H1 (cell line): ENCODE measurements around the gene REPIN1. TPM values are rescaled to one million over a fixed set of nuclear protein-coding genes. Genes with fewer than 3 reads are reported as not detected.

Source experiments
- CTCF ChIA-PET: fragments of 300-600 bp; sonication (Branson Sonifier 250); formaldehyde crosslinking; loops from one replicate; lab custom pipeline; 2021; ENCODE audit not compliant: partially characterized antibody; lab: Charles Lee
- POLR2A ChIA-PET: fragments of 300-600 bp; sonication (Branson Sonifier 250); formaldehyde crosslinking; loops from one replicate; lab custom pipeline; 2021; ENCODE audit warnings: inconsistent platforms; ENCODE audit not compliant: partially characterized antibody; lab: Charles Lee
- DNase-seq, 2 experiments: peaks; one replicate each; pipeline versions ENCODE4 v3.0.0 to v3.0.0-alpha.2; 2010 to 2022; ENCODE audit warnings: low spot score in 2 of 2, low read depth in 1 of 2, mixed read lengths in 1 of 2
- FAIRE-seq: peaks from 2 replicates; lab custom pipeline; 2011; peaks lifted over from hg19 to GRCh38; lab: Jason Lieb, UNC
- H2AFZ ChIP-seq: 2 replicates; pipeline ENCODE4 v1.8.1; 2012; ENCODE audit warnings: low read length, inconsistent platforms
- H2AK5ac ChIP-seq: 2 replicates; pipeline ENCODE4 v1.6.1; 2013; ENCODE audit warnings: low read depth, low read length
- H2BK120ac ChIP-seq: replicated peaks from 2 replicates; pipeline ENCODE3; 2013; ENCODE audit warnings: low read depth, low read length, inconsistent platforms
- H2BK12ac ChIP-seq: 2 replicates; pipeline ENCODE4 v1.6.1; 2013; ENCODE audit warnings: low read depth, low read length
- H2BK15ac ChIP-seq: 2 replicates; pipeline ENCODE4 v1.6.1; 2013; ENCODE audit warnings: low read length
- H2BK20ac ChIP-seq: 2 replicates; pipeline ENCODE4 v1.6.1; 2013; ENCODE audit warnings: low read length
- H2BK5ac ChIP-seq: 2 replicates; pipeline ENCODE4 v1.6.1; 2013; ENCODE audit warnings: low read depth, low read length
- H3K14ac ChIP-seq: 2 replicates; pipeline ENCODE4 v1.6.1; 2013; ENCODE audit warnings: inconsistent platforms; ENCODE audit not compliant: insufficient read length
- H3K18ac ChIP-seq: 2 replicates; pipeline ENCODE4 v1.6.1; 2013; ENCODE audit warnings: low read length; ENCODE audit errors: extremely low read depth
- H3K23ac ChIP-seq: 2 replicates; pipeline ENCODE4 v1.6.1; 2013; ENCODE audit warnings: inconsistent platforms; ENCODE audit not compliant: insufficient read length
- H3K23me2 ChIP-seq: 2 replicates; pipeline ENCODE4 v1.6.1; 2013; ENCODE audit warnings: low read depth, low read length
- H3K27ac ChIP-seq: 2 replicates; pipeline ENCODE4 v1.6.1; 2011; ENCODE audit warnings: low read depth, low read length, inconsistent platforms
- H3K27me3 ChIP-seq, 4 experiments: replicated peaks in 1 of 4; 1 replicate in 1 of 4; 2 replicates in 3 of 4; pipeline versions ENCODE4 v1.6.1 to v1.8.1; 2011 to 2013; ENCODE audit warnings: low read length in 3 of 4, mild to moderate bottlenecking in 3 of 4, inconsistent platforms in 2 of 4, mixed read lengths in 2 of 4, moderate library complexity in 1 of 4; ENCODE audit not compliant: control insufficient read depth in 3 of 4, insufficient read depth in 3 of 4; ENCODE audit errors: extremely low read depth in 1 of 4
- H3K36me3 ChIP-seq, 4 experiments: 2 replicates each; pipeline versions ENCODE4 v1.6.1 to v1.8.1; 2011 to 2013; ENCODE audit warnings: mild to moderate bottlenecking in 4 of 4, low read length in 3 of 4, moderate library complexity in 2 of 4, control low read depth in 1 of 4, inconsistent platforms in 1 of 4; ENCODE audit not compliant: insufficient read depth in 4 of 4, control insufficient read depth in 2 of 4
- H3K4ac ChIP-seq: replicated peaks from 2 replicates; pipeline ENCODE3; 2013; ENCODE audit warnings: low read length, low read depth, mixed read lengths, inconsistent platforms; ENCODE audit not compliant: insufficient read length
- H3K4me1 ChIP-seq, 4 experiments: replicated peaks in 1 of 4; 1 replicate in 1 of 4; 2 replicates in 3 of 4; pipeline versions ENCODE4 v1.6.1 to v1.8.1; 2011 to 2013; ENCODE audit warnings: low read length in 3 of 4, inconsistent platforms in 2 of 4, mixed read lengths in 1 of 4; ENCODE audit not compliant: insufficient read depth in 4 of 4, control insufficient read depth in 3 of 4
- H3K4me2 ChIP-seq, 2 experiments: 2 replicates each; pipeline versions ENCODE4 v1.6.1 to v1.8.1; 2011 to 2013; ENCODE audit warnings: low read depth in 2 of 2, low read length in 2 of 2, control low read depth in 1 of 2, inconsistent platforms in 1 of 2, mild to moderate bottlenecking in 1 of 2; ENCODE audit not compliant: insufficient read depth in 1 of 2
- H3K4me3 ChIP-seq, 4 experiments: fragments of 200-600, 300-600 bp in 1 of 4; sonication (generic), shearing (Covaris generic), sonication (Bioruptor Twin) in 1 of 4; 2 replicates each; pipeline versions ENCODE4 v1.5.1 to v1.8.1; 2011 to 2016; ENCODE audit warnings: low read length in 4 of 4, low read depth in 3 of 4, control low read depth in 2 of 4, inconsistent platforms in 2 of 4, mild to moderate bottlenecking in 2 of 4, mixed read lengths in 1 of 4, moderate library complexity in 1 of 4; ENCODE audit not compliant: insufficient read depth in 2 of 4; ENCODE audit errors: extremely low read depth in 1 of 4
- H3K56ac ChIP-seq: replicated peaks from 2 replicates; pipeline ENCODE3; 2013; ENCODE audit warnings: low read depth, mild to moderate bottlenecking, mixed read lengths, low read length, inconsistent platforms; ENCODE audit not compliant: insufficient read length
- H3K79me1 ChIP-seq: 2 replicates; pipeline ENCODE4 v1.6.1; 2013; ENCODE audit warnings: low read depth, low read length, control low read depth
- H3K79me2 ChIP-seq, 2 experiments: 2 replicates each; pipeline versions ENCODE4 v1.6.1 to v1.8.1; 2012 to 2013; ENCODE audit warnings: low read length in 2 of 2, mild to moderate bottlenecking in 2 of 2, inconsistent platforms in 1 of 2; ENCODE audit not compliant: insufficient read depth in 2 of 2, control insufficient read depth in 1 of 2
- H3K9ac ChIP-seq, 4 experiments: replicated peaks in 1 of 4; 1 replicate in 1 of 4; 2 replicates in 3 of 4; pipeline versions ENCODE4 v1.6.1 to v1.8.1; 2011 to 2013; ENCODE audit warnings: low read depth in 3 of 4, low read length in 3 of 4, control low read depth in 2 of 4, mild to moderate bottlenecking in 2 of 4, moderate library complexity in 2 of 4, inconsistent platforms in 1 of 4; ENCODE audit errors: extremely low read depth in 1 of 4
- H3K9me3 ChIP-seq, 2 experiments: 2 replicates each; pipeline versions ENCODE4 v1.6.1 to v1.8.1; 2012 to 2013; ENCODE audit warnings: mild to moderate bottlenecking in 2 of 2, moderate library complexity in 2 of 2, control low read depth in 1 of 2, inconsistent platforms in 1 of 2, low read depth in 1 of 2, low read length in 1 of 2, mixed read lengths in 1 of 2; ENCODE audit not compliant: insufficient read depth in 2 of 2
- H4K20me1 ChIP-seq, 2 experiments: replicated peaks in 1 of 2; 2 replicates each; pipeline versions ENCODE3 to v1.8.1; 2011 to 2013; ENCODE audit warnings: inconsistent platforms in 2 of 2, low read length in 2 of 2, mild to moderate bottlenecking in 1 of 2; ENCODE audit not compliant: insufficient read depth in 2 of 2, control insufficient read depth in 1 of 2
- H4K5ac ChIP-seq: 2 replicates; pipeline ENCODE4 v1.6.1; 2013; ENCODE audit warnings: low read length, low read depth, mixed read lengths, inconsistent platforms; ENCODE audit not compliant: insufficient read length
- H4K8ac ChIP-seq: 2 replicates; pipeline ENCODE4 v1.8.0; 2013; ENCODE audit warnings: mild to moderate bottlenecking, moderate library complexity, low read length, inconsistent platforms; ENCODE audit not compliant: insufficient read depth; ENCODE audit errors: extremely low read depth
- H4K91ac ChIP-seq: replicated peaks from 2 replicates; pipeline ENCODE3; 2013; ENCODE audit warnings: low read length, mixed read lengths, inconsistent platforms; ENCODE audit not compliant: insufficient read length
- EP300 ChIP-seq, 2 experiments: IDR thresholded peaks; 1 replicate in 1 of 2; 2 replicates in 1 of 2; pipeline ENCODE4 v1.6.1; 2011 to 2012; ENCODE audit warnings: low read depth in 2 of 2, low read length in 2 of 2, mild to moderate bottlenecking in 2 of 2, borderline replicate concordance in 1 of 2, inconsistent platforms in 1 of 2, moderate library complexity in 1 of 2
- HDAC6 ChIP-seq: IDR thresholded peaks from one replicate; pipeline ENCODE4 v1.7.1; 2012; ENCODE audit warnings: low read depth, mild to moderate bottlenecking, inconsistent platforms, low read length, moderate library complexity
- RNF2 ChIP-seq: fragments of 200-900, 300-1000 bp; sonication (generic); IDR thresholded peaks from 2 replicates; pipeline ENCODE4 v1.7.1; 2016; ENCODE audit warnings: borderline replicate concordance, low read depth, mild to moderate bottlenecking, antibody characterized with exemption, low read length; ENCODE audit not compliant: poor library complexity, severe bottlenecking; ENCODE audit errors: missing control alignments
- WGBS, 2 experiments: shearing (Covaris generic) in 1 of 2; methylation state at CpG; one replicate each; pipeline versions ENCODE4 v1.1.6 to v1.1.7; 2013 to 2015; ENCODE audit warnings: low lambda C conversion rate in 2 of 2, mixed read lengths in 2 of 2, inconsistent platforms in 1 of 2, low coverage in 1 of 2, missing lambda C conversion rate in 1 of 2; ENCODE audit not compliant: insufficient replicate concordance in 2 of 2, insufficient coverage in 1 of 2, insufficient read length in 1 of 2; ENCODE audit errors: extremely low coverage in 1 of 2, missing lambda C conversion rate in 1 of 2; 5-methylcytosine and 5-hydroxymethylcytosine counted together
- polyA plus RNA-seq, 7 experiments: library from polyadenylated mRNA; depleted of rRNA in 3 of 7; stranded (reverse) in 5 of 7; unstranded in 2 of 7; fragments of >200 nt in 5 of 7; fragments of 200-250 nt in 2 of 7; gene quantifications; 1 replicate in 5 of 7; 2 replicates in 1 of 7; 4 replicates in 1 of 7; pipeline versions ENCODE4 v1.2.1 to v1.2.3, GENCODE V29; 2011 to 2013; ENCODE audit warnings: missing spikeins in 2 of 7, mixed read lengths in 2 of 7
- total RNA-seq: library from RNA; stranded (reverse); fragmentation: NEBNext Ultra II Directional; extraction: Animal tissue kit (Norgen Biotek cat#: 25700); gene quantifications from 2 replicates; pipeline ENCODE4 v1.2.1, GENCODE V29; 2021

REPIN1 gene
- total and polyA plus RNA-seq, 2 of the 8 experiments (the other 6 are each of a cell fraction or from before 2014, with no cell fraction given): 98.6 to 125 TPM

- Histone ChIP-seq H3K14ac (no peak overlapping the region), H3K56ac (no peak overlapping the region), H4K8ac (no peak overlapping the region), H4K5ac (no peak overlapping the region), H3K9me3 (no peaks in the 10 kb centered on the region), H2BK20ac (no peak overlapping the region), H3K23ac (no peak overlapping the region), H3K4me3 (no peak overlapping the region), H2BK12ac (no peak overlapping the region), H2BK5ac (no peak overlapping the region), H3K4me2 (no peak overlapping the region; a peak in 1 of 4 replicates), H3K27ac (no peak overlapping the region), H3K4me1 (peaks cover 7 to 13% (median 10%) of the 10 kb centered on the region in 4 experiments), H3K9ac (no peak overlapping the region), H4K20me1 (no peaks in the 10 kb centered on the region), H3K36me3 (peaks cover 0 to 6% (median 6%) of the 10 kb centered on the region in 4 experiments; a peak in 2 of 8 replicates), H3K23me2 (0 out of 2 replicates have a peak, but pooled peaks cover 1% of the 10 kb centered on the region), H2AFZ (no peak overlapping the region), H3K18ac (no peak overlapping the region), H3K79me1 (no peaks in the 10 kb centered on the region), H3K27me3 (peaks cover 0 to 2% (median 0%) of the 10 kb centered on the region in 4 experiments; a peak in 3 of 7 replicates), H3K4ac (no peak overlapping the region), H2BK120ac (no peak overlapping the region), H3K79me2 (peaks cover 0 to 15% of the 10 kb centered on the region in 2 experiments; a peak in 1 of 4 replicates), H4K91ac (no peak overlapping the region), H2AK5ac (no peak overlapping the region), H2BK15ac (no peak overlapping the region)
- WGBS, 2 experiments: 93% methylated on average over 3 of the region's 3 CpGs; no CpG with 5 or more reads in 1 of the 2 experiments
- ChIA-PET CTCF (interaction anchor here (0.8 to 1.1 kb wide), 3 partner anchors 8 to 127 kb away, joined by 3 read pairs; no protein-coding TSS in a partner anchor), POLR2A (no interaction called here)
- FAIRE-seq: no peak
- no peak for DNase-seq
- TF ChIP-seq HDAC6 (no peak), EP300 (IDR thresholded peaks at IDR 0.05; ENCODE audit: borderline replicate concordance in 1 of 2, low read depth in 2 of 2, low read length in 2 of 2) (no peak), RNF2 (no peak)
These were observed 46.9 kb upstream of the REPIN1 start for GRCh38 chr7:150321788-150322113.
